GM23338 (cell line): ENCODE data around the gene OR10S1. TPM values are rescaled to one million over a fixed set of nuclear protein-coding genes. Genes with fewer than 3 reads are reported as not detected.
"Not testable (repeated sequence)": the region's sequence is repeated elsewhere in the genome, so short reads cannot be mapped to it uniquely, and the experiment has no call there.

Experiments used
- ATAC-seq: fragments of 200-7000 bp; cut with Tn5 transposase; 3 replicates; pipeline ENCODE4 v1.9.1; 2020
- DNase-seq: peaks from one replicate; pipeline ENCODE4 v3.0.0-alpha.2; 2015; ENCODE audit warnings: low spot score
- H2AFZ ChIP-seq: fragments of 200-600 bp; sonication (generic); 2 replicates; pipeline ENCODE4 v1.8.0; 2016; ENCODE audit warnings: antibody characterized with exemption, mild to moderate bottlenecking, moderate library complexity
- H3F3A ChIP-seq: fragments of 200-600 bp; sonication (generic); replicated peaks from 2 replicates; pipeline ENCODE4 v1.8.0; 2017; ENCODE audit warnings: antibody characterized with exemption, mixed run types, low read depth
- H3K27ac ChIP-seq: fragments of 200-600 bp; sonication (generic); 2 replicates; pipeline ENCODE4 v1.6.1; 2016; ENCODE audit warnings: low read depth
- H3K27me3 ChIP-seq: fragments of 200-600 bp; sonication (generic); 2 replicates; pipeline ENCODE4 v1.8.0; 2016; ENCODE audit warnings: mild to moderate bottlenecking, mixed run types, moderate library complexity; ENCODE audit not compliant: insufficient read depth
- H3K36me3 ChIP-seq: fragments of 200-600 bp; sonication (generic); 2 replicates; pipeline ENCODE4 v1.8.0; 2016; ENCODE audit warnings: mild to moderate bottlenecking; ENCODE audit not compliant: insufficient read depth
- H3K4me1 ChIP-seq: fragments of 200-600 bp; sonication (generic); 2 replicates; pipeline ENCODE4 v1.8.0; 2016; ENCODE audit warnings: mild to moderate bottlenecking, moderate library complexity; ENCODE audit not compliant: insufficient read depth
- H3K4me2 ChIP-seq: fragments of 200-600 bp; sonication (generic); 2 replicates; pipeline ENCODE4 v1.7.1; 2017; ENCODE audit warnings: mixed run types
- H3K4me3 ChIP-seq: fragments of 200-600 bp; sonication (generic); 2 replicates; pipeline ENCODE4 v1.6.1; 2016; ENCODE audit warnings: mixed run types
- H3K79me2 ChIP-seq: fragments of 200-600 bp; sonication (generic); replicated peaks from 2 replicates; pipeline ENCODE4 v1.8.0; 2017; ENCODE audit warnings: mild to moderate bottlenecking; ENCODE audit not compliant: insufficient read depth
- H3K9me2 ChIP-seq: fragments of 200-600 bp; sonication (generic); 2 replicates; pipeline ENCODE4 v1.8.0; 2017; ENCODE audit not compliant: insufficient read depth
- H4K20me1 ChIP-seq: fragments of 200-600 bp; sonication (generic); replicated peaks from 2 replicates; pipeline ENCODE4 v1.8.0; 2017; ENCODE audit warnings: mild to moderate bottlenecking; ENCODE audit not compliant: insufficient read depth
- H3K27ac Mint-ChIP-seq: 2 replicates; pipeline ENCODE4 v1.8.0; 2020; ENCODE audit warnings: inconsistent platforms, mild to moderate bottlenecking, moderate library complexity, mixed read lengths
- H3K27me3 Mint-ChIP-seq: 3 replicates; pipeline ENCODE4 v1.8.0; 2022; ENCODE audit warnings: low read depth, mild to moderate bottlenecking, moderate library complexity, mixed read lengths, inconsistent platforms; ENCODE audit not compliant: insufficient read depth, poor library complexity
- H3K36me3 Mint-ChIP-seq: 3 replicates; pipeline ENCODE4 v1.8.0; 2021; ENCODE audit warnings: low read depth, mild to moderate bottlenecking, inconsistent platforms, moderate library complexity, mixed read lengths
- H3K4me1 Mint-ChIP-seq: 3 replicates; pipeline ENCODE4 v1.8.0; 2020; ENCODE audit warnings: mild to moderate bottlenecking, inconsistent platforms, mixed read lengths
- H3K4me3 Mint-ChIP-seq: 3 replicates; pipeline ENCODE4 v1.8.0; 2021; ENCODE audit warnings: moderate library complexity, mild to moderate bottlenecking, inconsistent platforms, mixed read lengths
- H3K9me3 Mint-ChIP-seq: 3 replicates; pipeline ENCODE4 v1.8.0; 2020; ENCODE audit warnings: moderate library complexity, mild to moderate bottlenecking, inconsistent platforms, mixed read lengths
- CREB1 ChIP-seq: fragments of 250-450 bp; sonication (Bioruptor Pico); IDR thresholded peaks from 2 replicates; pipeline ENCODE4 v1.5.0; 2020; ENCODE audit warnings: low read depth, mild to moderate bottlenecking, moderate library complexity
- CTCF ChIP-seq, 2 experiments: fragments of 200-600 bp in 1 of 2; sonication (generic) in 1 of 2; conservative IDR thresholded peaks; 2 replicates each; pipeline versions ENCODE4 v1.5.1 to v1.6.1; 2016 to 2017; ENCODE audit warnings: antibody characterized with exemption in 2 of 2, low read depth in 2 of 2, mild to moderate bottlenecking in 2 of 2, moderate library complexity in 1 of 2
- ETS1 ChIP-seq: IDR thresholded peaks from 2 replicates; pipeline ENCODE4 v1.6.1; 2016; ENCODE audit warnings: antibody characterized with exemption
- JUNB ChIP-seq: IDR thresholded peaks from one replicate; pipeline ENCODE4 v1.6.1; 2016; ENCODE audit warnings: antibody characterized with exemption; ENCODE audit not compliant: unreplicated experiment
- NANOG ChIP-seq: IDR thresholded peaks from 2 replicates; pipeline ENCODE4 v1.6.1; 2016; ENCODE audit warnings: antibody characterized with exemption, borderline replicate concordance
- POLR2AphosphoS5 ChIP-seq: IDR thresholded peaks from 2 replicates; pipeline ENCODE4 v1.6.1; 2016; ENCODE audit warnings: antibody characterized with exemption, low read depth
- REST ChIP-seq: IDR thresholded peaks from one replicate; pipeline ENCODE4 v1.6.1; 2018; ENCODE audit warnings: antibody characterized with exemption; ENCODE audit not compliant: unreplicated experiment
- ZNF114 ChIP-seq: fragments of 250-450 bp; sonication (Bioruptor Pico); IDR thresholded peaks from 2 replicates; pipeline ENCODE4 v1.5.0; 2020; ENCODE audit warnings: mild to moderate bottlenecking, moderate library complexity
- ZNF331 ChIP-seq: fragments of 250-450 bp; sonication (Bioruptor Pico); IDR thresholded peaks from 2 replicates; pipeline ENCODE4 v1.5.0; 2020; ENCODE audit warnings: low read depth, mild to moderate bottlenecking, moderate library complexity
- ZNF462 ChIP-seq: fragments of 250-450 bp; sonication (Bioruptor Pico); IDR thresholded peaks from 2 replicates; pipeline ENCODE4 v1.5.0; 2020; ENCODE audit warnings: mild to moderate bottlenecking, moderate library complexity
- polyA plus RNA-seq: library from polyadenylated mRNA; unstranded; fragments of >200 nt; fragmentation: Nextera tagmentation; extraction: Ambion mirVana; gene quantifications from 2 replicates; pipeline ENCODE4 v1.2.1, GENCODE V29; 2016
- total RNA-seq: library from RNA; depleted of rRNA; stranded (reverse); fragments of >200 nt; shearing (Covaris generic); gene quantifications from 2 replicates; pipeline ENCODE4 v1.2.3, GENCODE V29; 2014

OR10S1 gene
- total and polyA plus RNA-seq, 2 experiments from 2014 or later: not detected

- H3K27ac ChIP-seq, H3K4me1 ChIP-seq, H3K36me3 ChIP-seq, H3K4me3 Mint-ChIP-seq, H3K9me2 ChIP-seq, H3K27ac Mint-ChIP-seq, H3K27me3 Mint-ChIP-seq, H3K36me3 Mint-ChIP-seq, H3K79me2 ChIP-seq, ATAC-seq, H3K27me3 ChIP-seq, H3K9me3 Mint-ChIP-seq, H2AFZ ChIP-seq, H3K4me2 ChIP-seq, H3F3A ChIP-seq, H3K4me3 ChIP-seq, DNase-seq, H4K20me1 ChIP-seq: not testable (repeated sequence)
- peaks cover 13% of the 10 kb centered on the region for H3K4me1 Mint-ChIP-seq
These were observed 38.3 kb upstream of the OR10S1 start for GRCh38 chr11:124015837-124016236.

- Histone ChIP-seq H3F3A (no peaks in the 10 kb centered on the region), H3K27ac (no peak within 1 kb of the TSS), H3K27me3 (no peaks in the 10 kb centered on the region), H3K4me3 (no peak within 1 kb of the TSS), H3K79me2 (no peaks in the 10 kb centered on the region), H2AFZ (peak within 1 kb of the TSS; percentile 60; the same call in 1 of the 2 replicates), H3K9me2 (peaks cover 3% of the 10 kb centered on the region; the same call in 1 of the 2 replicates), H4K20me1 (no peaks in the 10 kb centered on the region), H3K4me2 (no peak within 1 kb of the TSS), H3K36me3 (no peaks in the 10 kb centered on the region), H3K4me1 (no peaks in the 10 kb centered on the region)
- Mint-ChIP-seq H3K36me3 (no peaks in the 10 kb centered on the region), H3K27ac (no peak within 1 kb of the TSS), H3K9me3 (no peaks in the 10 kb centered on the region), H3K4me3 (no peak within 1 kb of the TSS), H3K27me3 (peaks cover 2% of the 10 kb centered on the region), H3K4me1 (peaks cover 13% of the 10 kb centered on the region)
- ATAC-seq (no peak), DNase-seq (no peak)
- TF ChIP-seq CTCF (conservative IDR thresholded peaks at IDR 0.05; ENCODE audit: low read depth in 2 of 2) (no peak), CREB1 (no peak), ETS1 (no peak), POLR2AphosphoS5 (no peak), REST (no peak), ZNF114 (CRISPR knock-in tag) (no peak), JUNB (no peak), ZNF462 (no peak), ZNF331 (CRISPR knock-in tag) (no peak), NANOG (no peak)
These were observed 35.1 kb upstream of the OR10S1 start, which contains the start of gene OR10G4 for GRCh38 chr11:124012697-124013096. TSS of gene OR10G4 (plus strand) at chr11:124012997. CDS start at chr11:124015575, 2,578 bp downstream.
